Measurements from ENCODE around the gene A4GALT.

GRCh38 chr22:42704896-42705295 is 15.8 kb downstream of the A4GALT start:
- TF ChIP-seq CTCF (IDR thresholded peaks at IDR 0.05): no peak
- no peak for TF ChIP-seq EP300 (IDR thresholded peaks at IDR 0.05)
- TF ChIP-seq POLR2A (IDR thresholded peaks at IDR 0.05): no peak
